ENCODE results near the gene CCDC190. TPM values are rescaled to one million over a fixed set of nuclear protein-coding genes. Genes with fewer than 3 reads are reported as not detected.

The CCDC190 gene
- total and polyA plus RNA-seq, 12 donors, result not detected

GRCh38 chr1:162832470-162832869 is 28.5 kb downstream of the CCDC190 start:
- Histone ChIP-seq H3K9me3 (replicated peaks in 1 of 3) (no peaks in the 10 kb centered on the region), H3K27ac (no peak overlapping the region), H3K4me3 (no peak overlapping the region), H3K4me1 (replicated peaks in 1 of 2) (no peaks in the 10 kb centered on the region), H3K36me3 (replicated peaks in 1 of 2) (no peaks in the 10 kb centered on the region), H3K27me3 (no peaks in the 10 kb centered on the region)
- no peak for TF ChIP-seq CTCF (IDR thresholded peaks at IDR 0.05)
- TF ChIP-seq POLR2A (IDR thresholded peaks at IDR 0.05), result no peak
- WGBS, 4 donors, result 51 to 87% (median 64%) methylated on average over 3 of the region's 3 CpGs
- intact Hi-C loops (cut with DNase I), result no loop called here
- no peak for DNase-seq

- Histone ChIP-seq H3K36me3 (replicated peaks in 1 of 2) (no peaks in the 10 kb centered on the region), H3K27me3 (no peaks in the 10 kb centered on the region), H3K9me3 (replicated peaks in 1 of 3) (no peaks in the 10 kb centered on the region), H3K27ac (no peak overlapping the region), H3K4me3 (no peak overlapping the region), H3K4me1 (replicated peaks in 1 of 2) (no peaks in the 10 kb centered on the region)
- no peak for DNase-seq
- TF ChIP-seq CTCF (IDR thresholded peaks at IDR 0.05), result no peak
- TF ChIP-seq POLR2A (IDR thresholded peaks at IDR 0.05), result no peak
- intact Hi-C loops (cut with DNase I), result no loop called here
- WGBS, 4 donors, result 95 to 100% (median 97%) methylated on average over 1 of the region's 1 CpG
Observed at GRCh38 chr1:162829268-162829667, 31.7 kb downstream of the CCDC190 start.

- Histone ChIP-seq H3K36me3 (replicated peaks in 1 of 2) (no peaks in the 10 kb centered on the region), H3K27me3 (no peaks in the 10 kb centered on the region), H3K9me3 (replicated peaks in 1 of 3) (no peaks in the 10 kb centered on the region), H3K4me1 (replicated peaks in 1 of 2) (peaks cover 0 to 6% of the 10 kb centered on the region in 2 donors), H3K27ac (no peak overlapping the region), H3K4me3 (no peak overlapping the region)
- WGBS, 4 donors, result 55 to 60% (median 58%) methylated on average over 2 of the region's 2 CpGs
- intact Hi-C loops (cut with DNase I), result no loop called here
- no peak for DNase-seq
- TF ChIP-seq POLR2A (IDR thresholded peaks at IDR 0.05) (no peak), CTCF (IDR thresholded peaks at IDR 0.05) (no peak)
Observed at GRCh38 chr1:162823771-162824525, 37.0 kb downstream of the CCDC190 start.

GRCh38 chr1:162823231-162823630 is 37.7 kb downstream of the CCDC190 start:
- intact Hi-C loops (cut with DNase I), result no loop called here
- no peak overlapping the region for H3K4me3 ChIP-seq
- TF ChIP-seq POLR2A (IDR thresholded peaks at IDR 0.05), result no peak
- no peaks in the 10 kb centered on the region for H3K9me3 ChIP-seq (replicated peaks in 1 of 3)
- H3K4me1 ChIP-seq (replicated peaks in 1 of 2), result peaks cover 0 to 6% of the 10 kb centered on the region in 2 donors
- H3K27ac ChIP-seq, result no peak overlapping the region
- H3K36me3 ChIP-seq (replicated peaks in 1 of 2), result no peaks in the 10 kb centered on the region
- WGBS, 4 donors, result 80 to 92% (median 89%) methylated on average over 3 of the region's 3 CpGs
- H3K27me3 ChIP-seq, result no peaks in the 10 kb centered on the region
- no peak for DNase-seq

Data from adrenal gland (tissue), 12 donors.